GM18907 (cell line): ENCODE results near the gene SIRT2.
"Not testable (repeated sequence)": the region's sequence is repeated elsewhere in the genome, so short reads cannot be mapped to it uniquely, and the experiment has no call there.

ENCODE experiments used
- ATAC-seq: cut with Tn5 transposase; IDR thresholded peaks from one replicate; pipeline ENCODE4 v1.9.1; 2021; ENCODE audit warnings: mild to moderate bottlenecking, moderate library complexity; ENCODE audit not compliant: unreplicated experiment

The SIRT2 gene

DNA sequence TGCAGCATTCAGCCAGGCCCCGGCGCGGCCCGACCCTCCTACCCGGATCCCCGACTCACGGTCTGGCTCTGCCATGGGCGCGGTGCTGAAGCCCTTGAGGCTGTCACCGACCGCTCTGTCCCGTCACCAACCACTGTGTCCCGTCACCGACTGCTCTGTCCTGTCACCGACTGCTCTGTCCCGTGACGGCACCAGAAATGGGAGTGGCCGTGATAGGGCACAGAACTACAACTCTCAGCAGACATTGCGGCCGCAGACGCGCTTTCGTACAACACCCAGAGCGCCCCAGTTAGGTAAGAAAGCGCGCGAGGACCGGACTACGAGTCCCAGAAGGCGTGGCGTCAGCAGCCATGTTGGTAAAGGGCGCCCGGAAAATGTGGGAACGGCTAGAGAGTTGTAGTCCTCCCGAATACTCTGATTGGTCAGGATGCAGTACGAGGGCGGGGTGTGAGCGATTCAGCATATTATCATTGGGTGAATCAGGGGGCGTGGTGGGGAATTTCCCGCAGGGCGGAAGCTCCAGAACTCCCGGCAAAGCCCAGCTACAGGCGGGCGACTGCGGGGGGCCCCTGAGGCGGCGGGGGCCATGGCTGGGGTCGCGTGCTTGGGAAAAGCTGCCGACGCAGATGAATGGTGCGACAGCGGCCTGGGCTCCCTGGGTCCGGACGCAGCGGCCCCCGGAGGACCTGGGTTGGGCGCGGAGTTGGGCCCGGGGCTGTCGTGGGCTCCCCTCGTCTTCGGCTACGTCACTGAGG is at the start of gene SIRT2, which contains the start of gene NFKBIB:
TSS of gene SIRT2 (minus strand) at position 172 of the 755 bp plus-strand sequence. CDS start at position 75, 97 bp downstream.
TSS of gene NFKBIB (plus strand) at position 523 of the 755 bp plus-strand sequence. CDS start at position 587, 64 bp downstream.
- ATAC-seq = peak; percentile 91

GRCh38 chr19:38946229-38947010 is 47.0 kb upstream of the SIRT2 start:
- ATAC-seq = no peak

GRCh38 chr19:38945562-38946228 is 46.3 kb upstream of the SIRT2 start:
- ATAC-seq = no peak

DNA sequence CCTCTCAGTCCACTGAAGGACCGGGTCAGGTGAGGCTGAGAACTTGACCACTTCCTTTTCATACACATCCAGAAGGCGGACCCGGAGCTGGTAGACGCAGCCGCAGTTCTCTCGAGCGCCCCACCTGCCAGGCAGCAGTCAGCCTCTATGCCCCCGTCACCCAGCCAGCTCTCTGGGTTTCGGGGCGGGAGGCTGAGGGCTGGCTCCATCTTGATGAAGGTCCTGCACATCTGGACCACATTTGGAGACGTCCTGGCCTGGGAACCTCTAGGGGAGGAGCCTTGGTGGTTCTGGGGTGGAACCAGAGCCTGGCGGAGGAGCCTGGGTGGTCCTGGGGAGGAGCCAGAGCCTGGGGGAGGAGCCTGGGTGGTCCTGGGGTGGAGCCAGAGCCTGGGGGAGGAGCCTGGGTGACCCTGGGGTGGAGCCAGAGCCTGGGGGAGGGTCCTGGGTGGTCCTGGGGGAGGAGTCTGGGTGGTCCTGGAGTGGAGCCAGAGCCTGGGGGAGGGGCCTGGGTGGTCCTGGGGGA is 45.6 kb upstream of the SIRT2 start:
- ATAC-seq = no peak

DNA sequence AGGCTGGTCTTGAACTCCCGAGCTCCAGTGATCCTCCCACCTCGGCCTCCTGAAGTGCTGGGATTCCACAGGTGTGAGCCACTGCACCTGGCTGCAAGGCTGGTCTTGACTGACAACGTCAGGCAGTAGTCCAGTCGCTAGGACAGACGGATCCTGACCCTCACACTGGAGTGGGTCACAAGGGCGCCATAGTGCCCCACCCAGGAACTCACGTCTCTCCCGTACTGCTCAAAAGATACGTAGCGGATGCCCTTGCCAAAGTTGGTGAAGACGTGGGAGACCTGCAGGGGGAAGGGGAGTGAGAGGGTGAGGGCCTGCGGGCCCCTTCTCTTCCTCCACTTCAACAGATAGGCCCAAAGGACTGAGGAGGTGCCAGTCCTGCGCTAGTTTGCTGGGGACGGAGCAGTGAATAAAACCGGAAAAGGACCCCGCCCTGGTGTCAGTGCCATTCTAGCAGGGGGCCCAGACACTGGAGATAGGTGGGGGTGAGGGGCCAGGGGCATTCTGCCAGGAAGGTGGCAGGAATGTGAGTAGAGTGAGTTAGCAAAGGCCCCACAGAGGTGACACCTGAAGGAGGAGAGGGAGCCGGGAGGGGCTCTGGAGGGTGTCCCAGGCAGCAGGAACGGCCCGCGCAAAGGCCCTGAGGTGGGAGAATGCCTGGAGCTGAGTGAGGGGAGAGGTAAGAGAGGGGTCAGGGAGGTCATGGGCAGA is 43.2 kb upstream of the SIRT2 start:
- no peak for ATAC-seq

DNA sequence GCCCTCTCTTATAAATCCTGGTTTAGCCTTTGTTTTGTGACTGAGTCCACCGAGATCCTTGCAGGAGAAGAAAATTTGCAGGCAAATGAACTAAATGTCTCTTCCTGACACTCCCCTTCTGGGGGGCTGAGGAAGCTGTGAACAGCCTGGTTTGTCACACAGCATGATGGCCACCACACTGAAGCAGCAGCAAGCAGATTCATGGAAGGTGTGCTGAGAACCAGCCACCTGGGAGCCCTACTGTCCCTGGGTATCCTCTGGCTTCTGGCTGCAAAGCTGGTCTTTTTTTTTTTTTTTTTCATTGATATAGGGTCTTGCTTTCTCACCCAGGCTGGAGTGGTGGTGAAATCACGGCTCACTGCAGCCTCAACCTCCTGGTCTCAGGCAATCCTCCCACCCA is 42.6 kb upstream of the SIRT2 start:
- ATAC-seq = no peak

GRCh38 chr19:38941466-38941865 is 42.0 kb upstream of the SIRT2 start:
- not testable (repeated sequence) for ATAC-seq

- ATAC-seq = no peak
Measured at GRCh38 chr19:38939957-38940356, 40.5 kb upstream of the SIRT2 start.

DNA sequence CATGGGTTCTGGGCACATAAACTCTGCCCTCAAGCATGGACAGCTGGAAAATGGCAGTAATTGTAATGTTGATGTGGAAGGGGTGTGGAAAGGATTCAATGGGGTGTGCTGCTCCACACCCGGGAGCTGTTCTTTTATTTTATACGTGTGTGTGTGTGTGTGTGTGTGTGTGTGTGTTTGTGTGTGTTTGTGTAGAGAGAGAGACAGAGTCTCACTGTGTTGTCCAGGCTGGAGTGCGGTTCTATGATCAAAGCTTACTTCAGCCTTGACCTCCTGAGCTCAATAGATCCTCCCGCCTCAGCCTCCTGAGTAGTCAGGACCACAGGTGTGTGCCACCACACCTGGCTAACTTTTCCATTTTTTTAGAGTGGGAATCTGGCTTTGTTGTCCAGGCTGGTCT is 34.1 kb upstream of the SIRT2 start:
- no peak for ATAC-seq

DNA sequence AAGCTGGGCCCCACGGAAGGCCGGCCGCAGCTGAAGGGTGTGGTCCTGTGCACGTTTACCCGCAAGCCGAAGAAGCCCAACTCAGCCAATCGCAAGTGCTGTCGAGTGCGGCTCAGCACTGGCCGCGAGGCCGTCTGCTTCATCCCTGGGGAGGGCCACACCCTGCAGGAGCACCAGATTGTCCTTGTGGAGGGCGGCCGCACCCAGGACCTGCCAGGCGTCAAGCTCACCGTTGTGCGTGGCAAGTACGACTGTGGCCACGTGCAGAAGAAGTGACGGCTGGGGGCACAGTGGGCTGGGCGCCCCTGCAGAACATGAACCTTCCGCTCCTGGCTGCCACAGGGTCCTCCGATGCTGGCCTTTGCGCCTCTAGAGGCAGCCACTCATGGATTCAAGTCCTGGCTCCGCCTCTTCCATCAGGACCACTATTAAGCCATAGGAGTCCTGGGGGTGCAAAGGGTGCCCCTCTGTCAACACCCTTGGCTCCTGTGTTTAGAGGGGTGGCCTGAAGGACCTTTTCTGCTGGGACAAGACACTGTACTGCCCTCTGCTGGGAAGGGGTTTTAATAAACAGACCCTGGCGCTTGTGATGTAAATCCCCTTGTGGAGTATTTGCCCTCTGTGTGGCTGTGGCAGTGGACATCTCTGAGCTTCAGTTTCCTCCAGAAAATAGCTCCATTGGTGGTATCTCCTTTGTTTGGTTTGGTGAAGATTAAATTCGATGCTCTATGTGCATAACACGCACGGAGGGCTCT is 33.2 kb upstream of the SIRT2 start:
- no peak for ATAC-seq

DNA sequence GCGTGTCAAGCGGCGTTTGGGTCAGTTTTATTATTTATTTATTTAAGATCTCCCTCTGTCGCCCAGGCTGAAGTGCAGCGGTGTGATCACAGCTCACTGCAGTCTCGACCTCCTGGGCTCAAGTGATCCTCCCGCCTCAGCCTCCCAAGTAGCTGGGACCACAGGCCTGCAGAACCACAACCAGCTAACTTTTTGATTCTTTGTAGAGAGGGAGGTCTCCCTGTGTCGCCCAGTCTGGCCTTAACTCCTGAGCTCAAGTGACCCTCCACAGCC is 32.0 kb upstream of the SIRT2 start:
- ATAC-seq = no peak

DNA sequence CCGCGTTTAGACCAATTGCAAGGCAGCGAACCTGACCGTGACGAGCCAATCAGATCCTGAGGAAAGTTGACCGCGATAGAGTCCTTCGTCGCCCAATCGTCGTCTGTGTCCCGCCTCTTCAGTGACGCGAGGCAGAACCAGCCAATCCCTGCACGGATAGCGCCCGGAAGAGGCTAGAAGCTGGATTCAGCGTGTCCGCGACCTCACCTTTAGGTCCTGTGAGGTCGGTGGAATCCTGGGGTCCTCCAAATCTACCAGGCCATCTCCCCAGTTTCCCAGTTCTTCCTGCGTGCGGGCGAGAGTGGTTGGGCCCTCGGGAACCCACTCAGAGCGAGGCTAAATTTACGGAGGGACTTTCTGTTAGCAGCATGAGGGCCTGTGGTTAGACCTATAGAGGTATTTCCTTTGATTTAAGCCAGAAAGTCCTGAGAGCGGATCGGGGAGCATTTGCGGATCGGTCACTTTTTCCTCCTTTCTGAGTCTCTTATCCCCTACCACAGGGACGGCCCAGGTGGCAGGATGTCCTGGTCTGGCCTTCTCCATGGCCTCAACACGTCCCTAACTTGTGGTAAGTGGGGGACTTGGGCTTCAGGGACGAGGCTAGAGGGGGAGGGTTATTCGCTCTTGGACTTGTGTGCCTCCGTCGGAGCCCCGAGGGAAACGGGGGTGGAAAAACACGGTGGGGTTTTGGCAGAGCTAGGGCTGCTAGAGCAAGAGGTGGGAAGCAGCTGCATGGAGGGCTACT is 31.5 kb upstream of the SIRT2 start, which contains the start of gene MRPS12:
TSS of gene MRPS12 (plus strand) at position 169 of the 745 bp plus-strand sequence. CDS start at position 520, 351 bp downstream.
- ATAC-seq = peak; percentile 91

DNA sequence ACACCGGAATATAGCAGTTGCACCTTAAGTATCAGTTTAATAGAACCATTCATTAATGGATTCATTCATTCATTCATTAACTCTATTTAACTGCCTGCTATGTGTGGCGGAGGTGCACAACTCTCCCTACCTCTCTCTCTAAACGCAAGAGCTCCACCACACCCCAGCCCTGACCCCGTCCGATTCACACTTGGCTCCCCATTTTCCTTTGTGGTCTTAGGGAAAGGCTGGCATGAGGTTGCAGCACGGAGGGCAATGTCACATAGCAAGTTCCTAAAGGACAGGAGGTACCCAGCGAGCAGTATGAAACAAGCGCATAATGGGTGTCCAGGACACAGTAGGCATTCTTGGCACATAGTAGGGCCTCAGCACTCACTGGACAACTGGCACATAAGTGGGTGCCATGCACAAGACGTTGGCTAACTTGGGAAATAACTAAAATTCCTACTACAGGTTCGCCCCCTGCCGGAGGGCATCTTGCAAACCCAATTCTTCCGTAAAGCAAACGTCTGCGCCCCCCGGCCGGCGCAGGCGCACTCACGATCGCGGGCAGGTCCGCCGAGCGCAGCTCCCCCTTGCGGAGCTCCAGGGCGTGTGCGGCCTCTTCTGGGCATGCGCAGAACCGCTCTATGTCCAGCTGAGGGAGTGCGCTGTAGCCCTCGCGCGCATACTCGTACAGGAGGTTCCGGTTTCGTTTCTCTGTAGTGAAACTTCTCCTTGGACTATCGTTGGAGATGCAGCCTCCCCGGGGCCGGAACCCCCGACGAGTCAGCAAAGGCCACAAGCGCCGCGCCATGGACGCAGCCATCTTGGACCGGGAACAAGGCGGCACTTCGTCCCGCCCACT is 30.7 kb upstream of the SIRT2 start, which contains the start of gene SARS2:
TSS of gene SARS2 (minus strand) at position 835 of the 847 bp plus-strand sequence. CDS start at position 808, 27 bp downstream.
- peak; percentile 66 for ATAC-seq

DNA sequence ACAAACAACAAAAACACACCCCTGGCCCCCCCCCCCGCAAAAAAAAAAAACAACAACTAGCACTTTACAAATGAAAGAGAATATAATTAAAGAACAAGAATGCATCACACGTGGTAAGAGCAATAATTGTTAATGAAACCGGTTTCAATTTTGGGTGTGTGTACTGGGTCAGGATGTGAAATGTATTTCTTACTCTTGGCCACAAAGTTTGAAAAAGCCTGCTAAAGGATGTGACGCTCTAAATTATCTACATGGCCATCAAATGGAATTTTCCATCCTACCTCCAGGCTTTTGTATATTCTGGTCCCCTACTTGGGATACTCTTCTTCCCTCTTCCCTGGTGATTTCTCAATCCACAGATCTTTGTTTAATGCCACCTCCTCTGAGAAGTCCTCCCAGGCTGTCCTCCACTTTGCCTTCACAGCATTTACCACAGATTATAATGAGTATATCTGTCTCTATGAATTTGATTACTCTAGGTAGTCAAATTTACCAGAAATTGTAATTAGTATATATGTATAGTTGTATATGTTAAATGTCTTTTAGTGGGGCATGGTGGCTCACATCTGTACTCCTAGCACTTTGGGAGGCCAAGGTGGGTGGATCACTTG is 29.1 kb upstream of the SIRT2 start:
- no peak for ATAC-seq

GRCh38 chr19:38924388-38924787 is 25.0 kb upstream of the SIRT2 start:
- ATAC-seq = no peak

DNA sequence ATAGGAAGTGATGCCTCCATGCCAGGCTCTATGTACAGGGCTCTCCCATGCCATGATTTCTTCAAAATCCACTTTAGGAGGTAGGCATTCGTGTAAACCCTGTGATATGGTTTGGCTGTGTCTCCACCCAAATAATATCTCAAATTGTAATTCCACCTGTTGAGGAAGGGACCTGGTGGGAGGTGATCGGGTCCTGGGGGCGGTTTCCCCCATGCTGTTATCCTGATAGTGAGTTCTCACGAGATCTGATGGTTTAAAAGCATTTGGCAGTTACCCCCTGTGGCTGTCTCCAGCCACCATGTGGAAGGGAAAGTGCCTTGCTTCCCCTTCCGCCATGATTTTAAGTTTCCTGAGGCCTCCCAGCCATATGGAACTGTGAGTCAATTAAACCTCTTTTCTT is 23.1 kb upstream of the SIRT2 start:
- ATAC-seq = no peak

GRCh38 chr19:38921420-38922274 is 22.2 kb upstream of the SIRT2 start:
- ATAC-seq = no peak
